ENCODE results near the gene DUSP18. TPM values are rescaled to one million over a fixed set of nuclear protein-coding genes. Genes with fewer than 3 reads are reported as not detected.
A peak's percentile ranks its signal among the peaks of the same experiment; 100 is the strongest.

DUSP18 gene
- total RNA-seq, 2 donors from 2014 or later, result 7.3 to 7.6 TPM

DNA sequence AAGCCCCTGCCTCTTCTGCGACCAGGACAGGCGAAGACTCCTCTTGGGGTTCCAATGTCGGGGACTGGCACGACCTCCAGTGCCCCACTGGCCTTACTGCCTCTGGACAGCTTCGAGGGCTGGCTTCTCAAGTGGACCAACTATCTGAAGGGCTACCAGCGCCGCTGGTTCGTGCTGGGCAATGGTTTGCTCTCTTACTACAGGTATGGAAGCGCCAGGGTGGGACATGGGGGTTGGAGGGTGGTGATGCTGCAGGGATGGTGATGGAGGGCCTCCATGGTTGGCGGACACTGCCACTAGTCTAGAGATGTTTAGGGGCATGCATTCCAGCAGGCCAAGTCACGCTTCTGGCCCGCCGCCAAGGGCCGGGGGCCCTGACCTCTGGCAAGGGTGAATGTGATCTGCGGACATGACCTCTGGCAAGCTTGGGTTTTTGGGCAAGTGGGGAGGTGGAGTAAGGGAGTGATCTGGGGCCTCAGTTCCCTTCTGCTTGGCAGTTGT, 27.7 kb upstream of the DUSP18 start:
- H3K4me1 Mint-ChIP-seq, result peaks cover 8% of the 10 kb centered on the region
- TF ChIP-seq, protein P1, sequence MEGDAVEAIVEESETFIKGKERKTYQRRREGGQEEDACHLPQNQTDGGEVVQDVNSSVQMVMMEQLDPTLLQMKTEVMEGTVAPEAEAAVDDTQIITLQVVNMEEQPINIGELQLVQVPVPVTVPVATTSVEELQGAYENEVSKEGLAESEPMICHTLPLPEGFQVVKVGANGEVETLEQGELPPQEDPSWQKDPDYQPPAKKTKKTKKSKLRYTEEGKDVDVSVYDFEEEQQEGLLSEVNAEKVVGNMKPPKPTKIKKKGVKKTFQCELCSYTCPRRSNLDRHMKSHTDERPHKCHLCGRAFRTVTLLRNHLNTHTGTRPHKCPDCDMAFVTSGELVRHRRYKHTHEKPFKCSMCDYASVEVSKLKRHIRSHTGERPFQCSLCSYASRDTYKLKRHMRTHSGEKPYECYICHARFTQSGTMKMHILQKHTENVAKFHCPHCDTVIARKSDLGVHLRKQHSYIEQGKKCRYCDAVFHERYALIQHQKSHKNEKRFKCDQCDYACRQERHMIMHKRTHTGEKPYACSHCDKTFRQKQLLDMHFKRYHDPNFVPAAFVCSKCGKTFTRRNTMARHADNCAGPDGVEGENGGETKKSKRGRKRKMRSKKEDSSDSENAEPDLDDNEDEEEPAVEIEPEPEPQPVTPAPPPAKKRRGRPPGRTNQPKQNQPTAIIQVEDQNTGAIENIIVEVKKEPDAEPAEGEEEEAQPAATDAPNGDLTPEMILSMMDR (conservative IDR thresholded peaks at IDR 0.05), result no peak
- H3K4me3 ChIP-seq (ENCODE audit: low read length), result peak overlapping the region; percentile 80
- peak overlapping the region; percentile 59 for H3K4me3 Mint-ChIP-seq
- no peak for DNase-seq
- 70 to 75% methylated on average over 7 to 15 of the region's 15 CpGs for WGBS, 2 experiments (ENCODE audit: insufficient coverage in 1 of 2, insufficient read length in 1 of 2)
- H3K27me3 ChIP-seq (ENCODE audit: control insufficient read depth, insufficient read depth, low read length, poor library complexity, severe bottlenecking), result peaks cover 31% of the 10 kb centered on the region
- H3K27ac Mint-ChIP-seq, result no peak overlapping the region
- H3K4me1 ChIP-seq (ENCODE audit: control insufficient read depth, insufficient read depth, low read length), result peaks cover 4% of the 10 kb centered on the region
- no peak overlapping the region for H3K27ac ChIP-seq (ENCODE audit: low read depth, low read length)
- peaks cover 32% of the 10 kb centered on the region for H3K27me3 Mint-ChIP-seq (ENCODE audit: insufficient read depth)
- H3K9me3 Mint-ChIP-seq, result no peaks in the 10 kb centered on the region
- H3K36me3 Mint-ChIP-seq (ENCODE audit: low read depth), result no peaks in the 10 kb centered on the region
- H3K36me3 ChIP-seq (ENCODE audit: control insufficient read depth, insufficient read depth, low read length), result no peaks in the 10 kb centered on the region
- H3K9ac ChIP-seq (ENCODE audit: extremely low read depth, low read length, poor library complexity, severe bottlenecking), result no peak overlapping the region
- H3K9me3 ChIP-seq (ENCODE audit: control insufficient read depth, low read length), result no peaks in the 10 kb centered on the region

DNA sequence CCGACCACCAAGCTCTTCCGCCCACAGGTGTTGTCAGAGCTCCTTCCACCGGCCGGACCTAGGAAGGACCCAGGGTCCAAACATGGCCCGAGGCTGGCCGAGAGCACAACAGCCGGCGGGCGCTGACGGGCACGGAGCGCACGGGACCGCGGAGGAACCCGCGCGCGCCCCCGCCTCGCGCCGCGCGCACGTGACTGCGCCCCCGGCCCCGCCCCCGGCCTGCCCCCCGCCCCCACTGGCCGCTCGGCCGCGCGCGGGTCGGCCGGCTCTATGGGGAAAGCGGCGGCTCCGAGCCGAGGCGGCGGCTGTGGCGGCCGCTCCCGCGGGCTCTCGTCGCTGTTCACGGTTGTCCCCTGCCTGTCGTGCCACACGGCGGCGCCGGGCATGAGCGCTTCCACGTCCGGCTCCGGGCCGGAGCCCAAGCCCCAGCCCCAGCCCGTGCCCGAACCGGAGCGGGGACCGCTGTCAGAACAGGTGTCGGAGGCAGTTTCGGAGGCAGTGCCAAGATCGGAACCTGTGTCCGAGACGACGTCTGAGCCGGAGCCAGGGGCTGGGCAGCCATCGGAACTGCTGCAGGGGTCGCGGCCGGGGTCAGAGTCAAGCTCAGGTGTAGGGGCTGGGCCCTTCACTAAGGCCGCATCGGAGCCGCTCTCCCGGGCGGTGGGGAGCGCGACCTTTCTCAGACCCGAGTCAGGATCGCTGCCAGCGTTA, 27.1 kb upstream of the DUSP18 start, which contains the start of gene OSBP2:
Gene OSBP2, plus strand, starts transcription at position 235 of the 711 bp plus-strand sequence. Its CDS starts 36 bp downstream, at position 271.
- Mint-ChIP-seq H3K27ac (peak within 1 kb of the TSS; percentile 73), H3K4me3 (peak within 1 kb of the TSS; percentile 59), H3K4me1 (peaks cover 8% of the 10 kb centered on the region), H3K9me3 (no peaks in the 10 kb centered on the region), H3K27me3 (ENCODE audit: insufficient read depth) (peaks cover 32% of the 10 kb centered on the region), H3K36me3 (ENCODE audit: low read depth) (no peaks in the 10 kb centered on the region)
- H3K27me3 ChIP-seq (ENCODE audit: control insufficient read depth, insufficient read depth, low read length, poor library complexity, severe bottlenecking), result peaks cover 31% of the 10 kb centered on the region
- H3K4me3 ChIP-seq (ENCODE audit: low read length), result peak within 1 kb of the TSS; percentile 81
- peak within 1 kb of the TSS; percentile 60 for H3K9ac ChIP-seq (ENCODE audit: extremely low read depth, low read length, poor library complexity, severe bottlenecking)
- TF ChIP-seq, protein P1 (conservative IDR thresholded peaks at IDR 0.05), result peak; percentile 46
- no peak within 1 kb of the TSS for H3K27ac ChIP-seq (ENCODE audit: low read depth, low read length)
- H3K36me3 ChIP-seq (ENCODE audit: control insufficient read depth, insufficient read depth, low read length), result no peaks in the 10 kb centered on the region
- peak; percentile 80 for DNase-seq
- peaks cover 4% of the 10 kb centered on the region for H3K4me1 ChIP-seq (ENCODE audit: control insufficient read depth, insufficient read depth, low read length)
- 1 to 2% methylated on average over 31 to 88 of the region's 88 CpGs for WGBS, 2 experiments (ENCODE audit: insufficient coverage in 1 of 2, insufficient read length in 1 of 2)
- H3K9me3 ChIP-seq (ENCODE audit: control insufficient read depth, low read length), result no peaks in the 10 kb centered on the region

DNA sequence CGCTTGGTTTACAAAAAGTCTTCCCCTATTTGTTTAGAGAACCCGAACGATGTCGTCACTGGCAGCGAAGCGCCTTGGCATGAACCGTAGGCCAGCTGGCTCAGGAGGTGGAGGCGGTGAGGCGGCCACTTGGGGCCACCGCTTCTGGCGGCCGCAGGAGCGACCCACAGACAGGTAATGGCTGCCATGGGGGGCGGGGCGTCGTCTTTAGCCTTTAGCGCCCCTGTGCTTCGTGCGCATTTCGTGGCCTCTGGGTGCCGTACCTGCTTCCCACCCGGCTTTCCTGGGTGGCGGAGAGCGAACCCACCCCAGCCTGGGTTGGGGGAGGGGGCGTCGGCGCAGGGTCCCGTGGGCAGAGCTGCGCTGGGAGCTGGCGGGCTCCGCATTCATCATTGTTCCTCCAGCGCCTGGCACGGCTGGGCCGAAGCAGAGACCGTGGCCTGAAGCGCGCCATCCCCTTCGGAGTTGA, 26.5 kb upstream of the DUSP18 start:
- H3K27ac Mint-ChIP-seq, result peak overlapping the region; percentile 73
- no peaks in the 10 kb centered on the region for H3K36me3 Mint-ChIP-seq (ENCODE audit: low read depth)
- Histone ChIP-seq H3K4me3 (ENCODE audit: low read length) (peak overlapping the region; percentile 81), H3K27ac (ENCODE audit: low read depth, low read length) (no peak overlapping the region), H3K36me3 (ENCODE audit: control insufficient read depth, insufficient read depth, low read length) (no peaks in the 10 kb centered on the region), H3K9ac (ENCODE audit: extremely low read depth, low read length, poor library complexity, severe bottlenecking) (peak overlapping the region; percentile 60), H3K9me3 (ENCODE audit: control insufficient read depth, low read length) (no peaks in the 10 kb centered on the region), H3K4me1 (ENCODE audit: control insufficient read depth, insufficient read depth, low read length) (peaks cover 4% of the 10 kb centered on the region), H3K27me3 (ENCODE audit: control insufficient read depth, insufficient read depth, low read length, poor library complexity, severe bottlenecking) (peaks cover 31% of the 10 kb centered on the region)
- DNase-seq, result peak; percentile 88
- H3K27me3 Mint-ChIP-seq (ENCODE audit: insufficient read depth), result peaks cover 32% of the 10 kb centered on the region
- TF ChIP-seq, protein P1 (conservative IDR thresholded peaks at IDR 0.05), result peak; percentile 18
- H3K4me1 Mint-ChIP-seq, result peaks cover 8% of the 10 kb centered on the region
- 2 to 3% methylated on average over 17 to 38 of the region's 38 CpGs for WGBS, 2 experiments (ENCODE audit: insufficient coverage in 1 of 2, insufficient read length in 1 of 2)
- no peaks in the 10 kb centered on the region for H3K9me3 Mint-ChIP-seq
- H3K4me3 Mint-ChIP-seq, result peak overlapping the region; percentile 59

Data from endodermal cell (in vitro differentiated cells).